IgD-negative memory B cell (primary cell): ENCODE measurements around the gene PLA2G4D. TPM values are rescaled to one million over a fixed set of nuclear protein-coding genes. Genes with fewer than 3 reads are reported as not detected.

Source experiments
- H3K27ac Mint-ChIP-seq, 3 donors: one replicate each; pipeline ENCODE4 v1.8.0; 2020 to 2022; ENCODE audit warnings: mild to moderate bottlenecking in 3 of 3, mixed read lengths in 3 of 3, moderate library complexity in 1 of 3
- H3K27me3 Mint-ChIP-seq: one replicate; pipeline ENCODE4 v1.8.0; 2021; ENCODE audit warnings: mixed read lengths
- H3K36me3 Mint-ChIP-seq: one replicate; pipeline ENCODE4 v1.8.0; 2020; ENCODE audit warnings: mild to moderate bottlenecking, mixed read lengths
- H3K4me1 Mint-ChIP-seq, 3 donors: one replicate each; pipeline ENCODE4 v1.8.0; 2020 to 2022; ENCODE audit warnings: mixed read lengths in 3 of 3, mild to moderate bottlenecking in 1 of 3
- H3K4me3 Mint-ChIP-seq, 4 donors: one replicate each; pipeline ENCODE4 v1.8.0; 2020 to 2022; ENCODE audit warnings: mild to moderate bottlenecking in 4 of 4, mixed read lengths in 4 of 4, moderate library complexity in 3 of 4
- H3K9me3 Mint-ChIP-seq, 3 donors: one replicate each; pipeline ENCODE4 v1.8.0; 2020 to 2021; ENCODE audit warnings: mixed read lengths in 3 of 3, mild to moderate bottlenecking in 1 of 3
- polyA plus RNA-seq: library from polyadenylated mRNA; unstranded; fragments of 300-500 nt; fragmentation: Illumina TruSeq; gene quantifications from one replicate; pipeline ENCODE4 v1.2.3, GENCODE V29; 2021

PLA2G4D gene
- polyA plus RNA-seq, 1 donor from 2014 or later, result not detected

DNA sequence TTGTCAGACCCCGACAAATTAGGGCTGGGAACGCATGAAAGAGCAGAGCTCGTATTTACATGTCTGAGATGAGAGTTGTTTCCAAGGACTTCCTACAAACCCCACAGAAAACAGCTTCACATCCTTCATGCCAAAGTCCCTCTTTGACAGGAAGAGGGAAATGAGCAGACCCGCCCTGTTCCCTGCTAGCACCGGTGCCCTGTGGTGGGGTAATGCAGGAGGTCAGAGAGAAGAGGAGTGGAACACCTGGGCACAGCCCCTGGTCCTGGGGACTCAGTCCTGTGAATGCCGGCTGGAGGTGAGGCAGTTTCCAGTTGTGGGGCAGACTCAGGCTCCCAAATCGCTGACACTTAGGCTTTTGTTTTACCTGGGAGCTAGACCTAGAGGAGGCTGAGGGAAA, 4.0 kb downstream of the PLA2G4D start:
- peaks cover 0 to 3% (median 2%) of the 10 kb centered on the region in 3 donors for H3K4me1 Mint-ChIP-seq
- H3K27me3 Mint-ChIP-seq, result peaks cover 19% of the 10 kb centered on the region
- H3K27ac Mint-ChIP-seq, result no peak overlapping the region
- H3K4me3 Mint-ChIP-seq, result no peak overlapping the region
- no peaks in the 10 kb centered on the region for H3K9me3 Mint-ChIP-seq
- H3K36me3 Mint-ChIP-seq, result no peaks in the 10 kb centered on the region

- Mint-ChIP-seq H3K4me1 (peaks cover 0 to 3% (median 2%) of the 10 kb centered on the region in 3 donors), H3K27me3 (peaks cover 19% of the 10 kb centered on the region), H3K9me3 (no peaks in the 10 kb centered on the region), H3K27ac (no peak overlapping the region), H3K36me3 (no peaks in the 10 kb centered on the region), H3K4me3 (no peak overlapping the region)
Observed at GRCh38 chr15:42089942-42090341, 4.4 kb downstream of the PLA2G4D start.

DNA sequence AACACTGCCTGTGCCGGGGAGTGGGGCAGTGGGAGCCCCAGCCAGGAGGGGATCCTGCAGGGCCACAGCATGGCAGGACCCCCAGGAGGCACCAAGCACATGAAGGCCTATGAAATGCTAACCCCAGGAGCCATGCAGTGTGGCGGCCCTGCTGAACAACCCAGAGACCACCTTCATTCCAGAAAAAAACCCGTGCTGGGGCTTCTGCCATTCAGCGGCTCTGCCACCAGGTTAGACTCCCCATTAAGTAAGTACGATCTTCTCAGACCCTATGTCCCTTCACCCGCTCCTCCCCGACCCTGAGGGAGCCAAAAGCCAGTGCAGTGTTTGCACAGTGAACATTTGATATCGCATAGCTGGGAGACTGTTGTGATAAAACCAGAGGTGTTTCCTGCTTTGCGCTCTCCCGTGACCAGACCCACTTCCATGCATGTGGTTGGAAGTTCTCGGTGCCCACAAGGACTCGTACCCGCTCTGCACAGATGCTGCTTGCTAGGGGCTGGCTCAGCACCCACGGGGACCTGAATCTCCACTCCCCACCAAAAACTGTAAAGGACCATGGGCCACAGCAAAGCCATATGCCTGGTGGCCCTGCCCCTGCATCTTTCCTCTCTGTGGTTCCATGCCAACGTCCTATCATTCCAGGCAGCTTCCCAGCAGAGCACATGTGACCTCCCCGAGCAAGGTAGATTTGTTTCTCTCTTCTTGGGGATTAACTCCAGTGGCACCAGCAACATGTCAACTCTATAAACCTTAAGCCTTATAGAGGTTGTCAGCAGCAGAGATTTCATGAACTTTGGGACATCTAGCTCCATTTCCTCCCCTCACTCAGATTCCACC, 5.3 kb downstream of the PLA2G4D start:
- peaks cover 20% of the 10 kb centered on the region for H3K27me3 Mint-ChIP-seq
- peak overlapping the region in 1 of 3 donors; percentile 28 for H3K27ac Mint-ChIP-seq
- peaks cover 0 to 5% (median 4%) of the 10 kb centered on the region in 3 donors for H3K4me1 Mint-ChIP-seq
- H3K36me3 Mint-ChIP-seq, result no peaks in the 10 kb centered on the region
- H3K9me3 Mint-ChIP-seq, result no peaks in the 10 kb centered on the region
- H3K4me3 Mint-ChIP-seq, result no peak overlapping the region

DNA sequence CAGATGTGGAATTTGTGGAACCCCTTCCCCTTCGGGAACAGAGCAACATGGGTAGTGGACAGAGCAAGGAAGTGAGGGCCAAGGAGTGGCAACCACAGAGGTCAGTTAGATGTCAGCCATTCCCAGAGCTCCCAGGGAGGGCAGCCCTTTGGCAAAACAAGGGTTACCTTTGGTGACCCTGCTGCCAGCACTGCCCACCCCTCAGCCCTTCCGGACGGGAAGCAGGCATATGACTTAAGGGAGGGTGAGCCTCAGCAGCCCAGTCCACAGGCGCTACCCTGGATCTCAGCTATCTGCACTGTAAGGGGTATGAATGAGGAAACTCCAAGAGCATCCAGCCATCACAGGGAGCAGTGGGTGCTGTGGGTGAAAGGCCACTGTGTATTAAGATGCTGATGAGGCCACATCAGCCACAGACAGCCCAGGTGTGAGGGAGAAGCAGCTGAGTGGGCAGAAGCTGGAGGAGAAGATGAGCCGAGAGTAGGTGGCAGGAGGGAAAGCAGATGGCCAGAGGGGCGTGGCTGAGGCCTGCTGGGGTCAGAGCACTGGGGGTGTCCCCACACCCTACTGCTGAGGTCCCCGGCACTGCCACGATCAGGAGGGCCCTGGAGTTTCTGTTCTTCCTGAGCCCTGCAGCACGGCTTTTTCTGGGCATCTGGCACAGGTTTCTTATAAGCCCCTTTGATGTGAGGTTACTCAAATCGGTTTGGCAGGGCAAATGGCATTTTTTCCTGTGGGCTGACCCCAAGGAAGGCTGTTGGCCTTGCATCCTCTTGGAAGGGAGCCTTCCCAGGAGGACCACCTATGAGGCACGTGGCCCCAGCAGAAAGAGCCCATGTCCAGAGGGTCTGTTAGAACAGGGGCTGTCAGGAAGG, 6.2 kb downstream of the PLA2G4D start:
- peaks cover 0 to 5% (median 4%) of the 10 kb centered on the region in 3 donors for H3K4me1 Mint-ChIP-seq
- no peak overlapping the region for H3K27ac Mint-ChIP-seq
- H3K4me3 Mint-ChIP-seq, result no peak overlapping the region
- no peaks in the 10 kb centered on the region for H3K36me3 Mint-ChIP-seq
- H3K27me3 Mint-ChIP-seq, result peaks cover 17% of the 10 kb centered on the region
- H3K9me3 Mint-ChIP-seq, result no peaks in the 10 kb centered on the region

DNA sequence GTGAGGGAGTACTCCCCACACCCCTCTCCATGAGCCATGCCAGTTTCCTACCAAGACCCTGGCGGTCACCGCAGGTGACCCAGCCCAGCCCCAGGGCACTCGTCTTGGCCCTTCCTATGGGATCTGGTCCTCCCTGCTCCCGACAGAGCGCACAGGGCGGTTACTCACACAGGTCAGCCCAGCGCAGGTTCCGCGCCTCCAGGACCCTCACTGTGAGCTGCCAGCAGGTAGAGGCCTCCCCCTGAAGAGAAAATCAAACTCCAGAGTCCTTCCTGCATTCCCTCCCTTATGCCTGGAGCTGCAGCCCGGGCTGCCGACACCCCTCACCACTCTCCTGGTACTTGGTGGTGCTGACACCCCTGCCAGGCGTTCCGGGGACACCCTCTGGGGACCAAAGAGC, 6.9 kb downstream of the PLA2G4D start:
- Mint-ChIP-seq H3K4me1 (peaks cover 0 to 5% (median 4%) of the 10 kb centered on the region in 3 donors), H3K27me3 (peaks cover 19% of the 10 kb centered on the region), H3K4me3 (no peak overlapping the region), H3K27ac (no peak overlapping the region), H3K9me3 (no peaks in the 10 kb centered on the region), H3K36me3 (no peaks in the 10 kb centered on the region)

DNA sequence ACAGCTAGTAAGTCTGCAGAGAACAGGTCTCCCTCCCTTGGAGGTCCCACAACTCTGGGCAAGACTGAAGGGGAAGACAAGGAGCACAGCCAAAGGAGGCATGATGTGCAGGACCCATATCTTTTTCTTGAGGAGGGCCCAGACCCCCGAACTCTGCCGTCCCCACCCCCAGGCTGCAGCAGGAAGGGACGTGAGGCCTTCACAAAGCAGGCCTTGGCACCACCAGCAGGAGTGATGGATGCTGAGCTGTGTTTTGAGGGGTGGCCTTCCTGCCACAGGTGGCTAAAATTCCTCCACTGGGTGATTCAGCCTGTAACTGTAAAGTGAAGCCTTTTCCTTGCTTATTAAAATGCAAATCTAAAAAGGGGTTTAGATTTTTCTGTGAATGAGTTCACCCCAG, 8.6 kb downstream of the PLA2G4D start:
- no peak overlapping the region for H3K27ac Mint-ChIP-seq
- peaks cover 0 to 5% (median 4%) of the 10 kb centered on the region in 3 donors for H3K4me1 Mint-ChIP-seq
- no peak overlapping the region for H3K4me3 Mint-ChIP-seq
- H3K36me3 Mint-ChIP-seq, result no peaks in the 10 kb centered on the region
- peaks cover 12% of the 10 kb centered on the region for H3K27me3 Mint-ChIP-seq
- no peaks in the 10 kb centered on the region for H3K9me3 Mint-ChIP-seq

DNA sequence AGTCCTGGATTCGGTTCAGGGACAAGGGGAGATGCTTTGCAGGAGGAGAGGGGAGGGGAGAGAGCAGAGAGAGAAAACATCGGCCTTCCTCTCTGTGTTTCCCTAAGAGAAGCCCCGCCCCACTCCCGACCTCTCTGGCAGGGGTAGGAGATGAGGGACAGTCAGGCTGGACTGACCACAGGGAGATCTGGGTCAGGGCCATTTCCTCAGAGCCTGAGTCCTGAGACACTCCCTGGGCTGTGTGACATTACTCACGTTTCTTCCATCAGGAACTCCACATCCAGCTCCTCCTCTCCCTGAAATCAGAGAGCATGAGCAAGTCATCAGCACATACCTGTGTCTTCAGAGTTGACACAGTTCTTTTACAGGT, 9.1 kb downstream of the PLA2G4D start:
- Mint-ChIP-seq H3K36me3 (no peaks in the 10 kb centered on the region), H3K4me3 (no peak overlapping the region), H3K9me3 (no peaks in the 10 kb centered on the region), H3K27me3 (peaks cover 12% of the 10 kb centered on the region), H3K27ac (no peak overlapping the region), H3K4me1 (peaks cover 0 to 5% (median 4%) of the 10 kb centered on the region in 3 donors)

GRCh38 chr15:42084465-42085235, 9.7 kb downstream of the PLA2G4D start:
- Mint-ChIP-seq H3K9me3 (no peaks in the 10 kb centered on the region), H3K27me3 (peaks cover 12% of the 10 kb centered on the region), H3K27ac (peak overlapping the region in 1 of 3 donors; percentile 57), H3K36me3 (no peaks in the 10 kb centered on the region), H3K4me3 (peak overlapping the region in 1 of 4 donors; percentile 27), H3K4me1 (peaks cover 0 to 5% (median 4%) of the 10 kb centered on the region in 3 donors)

DNA sequence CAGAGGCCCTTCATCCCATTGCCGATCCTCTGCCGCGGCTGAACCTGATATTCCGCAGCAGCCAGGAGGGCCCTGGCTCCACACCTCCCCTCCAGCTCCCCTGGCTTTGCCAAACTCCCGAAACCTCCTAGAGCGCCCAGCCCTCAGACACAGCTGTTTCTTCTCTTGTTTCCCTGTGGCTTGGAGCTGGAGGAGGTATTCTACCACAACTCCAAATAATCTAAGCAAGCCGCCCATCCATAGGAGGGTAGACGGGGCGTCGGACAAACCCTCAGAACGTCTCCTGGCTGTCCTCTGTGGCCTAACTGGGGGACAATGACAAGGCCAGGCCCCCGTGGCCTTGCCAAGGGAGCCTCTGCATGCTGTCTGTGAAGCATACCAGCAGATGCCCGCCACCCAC, 10.4 kb downstream of the PLA2G4D start:
- no peaks in the 10 kb centered on the region for H3K36me3 Mint-ChIP-seq
- no peaks in the 10 kb centered on the region for H3K9me3 Mint-ChIP-seq
- H3K4me1 Mint-ChIP-seq, result peaks cover 0 to 4% (median 2%) of the 10 kb centered on the region in 3 donors
- H3K27me3 Mint-ChIP-seq, result peaks cover 12% of the 10 kb centered on the region
- H3K27ac Mint-ChIP-seq, result no peak overlapping the region
- no peak overlapping the region for H3K4me3 Mint-ChIP-seq

DNA sequence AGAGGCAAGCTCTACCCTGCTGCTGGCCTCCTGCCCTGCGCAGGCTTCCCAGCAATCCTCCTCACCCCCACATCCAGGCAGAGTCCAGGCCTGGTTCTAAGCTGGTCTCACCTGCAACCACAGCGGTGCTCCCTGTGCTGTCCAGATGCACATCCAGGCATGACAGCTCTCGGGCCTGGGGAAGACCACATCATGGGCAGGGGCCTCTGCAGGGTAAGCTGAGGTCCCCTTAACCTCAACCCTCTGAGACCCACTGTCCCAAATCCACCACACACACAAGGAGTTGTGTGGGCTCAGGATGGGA, 10.8 kb downstream of the PLA2G4D start:
- H3K27ac Mint-ChIP-seq, result no peak overlapping the region
- peaks cover 0 to 4% (median 2%) of the 10 kb centered on the region in 3 donors for H3K4me1 Mint-ChIP-seq
- no peak overlapping the region for H3K4me3 Mint-ChIP-seq
- H3K27me3 Mint-ChIP-seq, result peaks cover 12% of the 10 kb centered on the region
- H3K9me3 Mint-ChIP-seq, result no peaks in the 10 kb centered on the region
- H3K36me3 Mint-ChIP-seq, result no peaks in the 10 kb centered on the region

- Mint-ChIP-seq H3K9me3 (no peaks in the 10 kb centered on the region), H3K27ac (no peak overlapping the region), H3K27me3 (peaks cover 11% of the 10 kb centered on the region), H3K36me3 (no peaks in the 10 kb centered on the region), H3K4me1 (peaks cover 0 to 2% (median 2%) of the 10 kb centered on the region in 3 donors), H3K4me3 (no peak overlapping the region)
Observed at GRCh38 chr15:42082823-42083604, 11.3 kb downstream of the PLA2G4D start.

DNA sequence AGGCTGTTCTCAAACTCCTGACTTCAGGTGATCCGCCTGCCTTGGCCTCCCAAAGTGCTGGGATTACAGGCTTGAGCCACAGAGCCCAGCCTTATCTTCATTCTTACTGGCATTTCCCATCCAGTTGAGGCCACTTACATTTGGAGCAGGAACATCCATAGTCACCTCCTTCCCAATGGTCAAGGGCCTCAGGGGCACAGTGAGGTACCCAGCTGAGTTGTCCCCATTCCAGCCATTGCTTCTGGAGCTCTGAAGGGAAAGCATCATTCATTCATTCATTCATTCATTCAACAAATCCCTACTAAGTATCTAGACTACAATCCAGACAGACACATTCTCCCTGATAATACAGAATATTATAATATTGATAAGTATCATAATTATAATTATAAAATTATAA, 12.2 kb downstream of the PLA2G4D start:
- Mint-ChIP-seq H3K4me3 (no peak overlapping the region), H3K9me3 (no peaks in the 10 kb centered on the region), H3K36me3 (no peaks in the 10 kb centered on the region), H3K4me1 (peaks cover 0 to 2% (median 2%) of the 10 kb centered on the region in 3 donors), H3K27me3 (peaks cover 9% of the 10 kb centered on the region), H3K27ac (no peak overlapping the region)

- Mint-ChIP-seq H3K36me3 (no peaks in the 10 kb centered on the region), H3K27me3 (peaks cover 8% of the 10 kb centered on the region), H3K27ac (no peak overlapping the region), H3K4me3 (no peak overlapping the region), H3K9me3 (no peaks in the 10 kb centered on the region), H3K4me1 (peaks cover 0 to 2% (median 2%) of the 10 kb centered on the region in 3 donors)
Observed at GRCh38 chr15:42080919-42081830, 13.2 kb downstream of the PLA2G4D start.
